B cell (primary cell): Measurements from ENCODE around the gene PSKH1. TPM values are rescaled to one million over a fixed set of nuclear protein-coding genes. Genes with fewer than 3 reads are reported as not detected.

Experiments
- ATAC-seq: fragments of 200-7000 bp; cut with Tn5 transposase; one replicate; pipeline ENCODE4 v1.10.0; 2021; ENCODE audit warnings: low read depth, mild to moderate bottlenecking, moderate number of reproducible peaks, moderate library complexity
- CTCF ChIA-PET: fragments of 350-600 bp; sonication (Branson Sonifier 250); formaldehyde crosslinking; loops from one replicate; lab custom pipeline; 2021; ENCODE audit warnings: antibody characterized with exemption, inconsistent platforms; lab: Charles Lee
- POLR2A ChIA-PET: fragments of 350-600 bp; sonication (Branson Sonifier 250); formaldehyde crosslinking; loops from one replicate; lab custom pipeline; 2021; ENCODE audit warnings: antibody characterized with exemption; lab: Charles Lee
- DNase-seq: peaks from one replicate; pipeline ENCODE4 v3.0.0; 2013
- H2AFZ ChIP-seq: 2 replicates; pipeline ENCODE4 v1.6.1; 2012; ENCODE audit warnings: mild to moderate bottlenecking, low read depth, low read length; ENCODE audit not compliant: insufficient read depth, poor library complexity, severe bottlenecking
- H3K27ac ChIP-seq, 2 donors: 1 replicate in 1 of 2; 2 replicates in 1 of 2; pipeline ENCODE4 v1.5.1; 2012 to 2013; ENCODE audit warnings: low read length in 2 of 2, mild to moderate bottlenecking in 2 of 2, moderate library complexity in 1 of 2
- H3K27me3 ChIP-seq, 4 experiments: fragments of 200-600 bp in 1 of 4; sonication (generic) in 1 of 4; replicated peaks in 1 of 4; 1 replicate in 2 of 4; 2 replicates in 2 of 4; pipeline versions ENCODE4 v1.6.1 to v1.7.0; 2013 to 2016; ENCODE audit warnings: low read length in 3 of 4, mild to moderate bottlenecking in 2 of 4, mixed read lengths in 1 of 4, moderate library complexity in 1 of 4; ENCODE audit not compliant: insufficient read depth in 4 of 4, control insufficient read depth in 3 of 4; ENCODE audit errors: control extremely low read depth in 1 of 4
- H3K36me3 ChIP-seq, 2 experiments: replicated peaks in 1 of 2; 1 replicate in 1 of 2; 2 replicates in 1 of 2; pipeline versions ENCODE4 v1.6.1 to v1.7.1; 2013; ENCODE audit warnings: low read length in 1 of 2; ENCODE audit not compliant: insufficient read depth in 2 of 2, control insufficient read depth in 1 of 2; ENCODE audit errors: control extremely low read depth in 1 of 2, extremely low read depth in 1 of 2
- H3K4me1 ChIP-seq, 2 donors: fragments of 200-600 bp in 1 of 2; sonication (generic) in 1 of 2; 1 replicate in 1 of 2; 2 replicates in 1 of 2; pipeline versions ENCODE4 v1.5.1 to v1.6.1; 2013 to 2017; ENCODE audit warnings: low read length in 2 of 2; ENCODE audit not compliant: control insufficient read depth in 2 of 2, insufficient read depth in 2 of 2
- H3K4me2 ChIP-seq: replicated peaks from 2 replicates; pipeline ENCODE3; 2012; ENCODE audit warnings: mild to moderate bottlenecking, low read depth, low read length; ENCODE audit not compliant: poor library complexity, severe bottlenecking
- H3K4me3 ChIP-seq, 5 experiments: fragments of 200-600 bp in 1 of 5; sonication (generic) in 1 of 5; 1 replicate in 3 of 5; 2 replicates in 2 of 5; pipeline versions ENCODE4 v1.5.1 to v1.7.0; 2011 to 2016; ENCODE audit warnings: low read length in 4 of 5, mild to moderate bottlenecking in 4 of 5, low read depth in 2 of 5, control low read depth in 1 of 5, moderate library complexity in 1 of 5; ENCODE audit not compliant: insufficient read depth in 1 of 5; ENCODE audit errors: control extremely low read depth in 1 of 5, extremely low read depth in 1 of 5
- H3K79me2 ChIP-seq: fragments of 200-600 bp; sonication (generic); one replicate; pipeline ENCODE4 v1.6.0; 2016; ENCODE audit warnings: low read length; ENCODE audit not compliant: control insufficient read depth, insufficient read depth
- H3K9ac ChIP-seq: fragments of 200-600 bp; sonication (generic); 2 replicates; pipeline ENCODE4 v1.6.1; 2017; ENCODE audit warnings: mild to moderate bottlenecking, low read length, moderate library complexity
- H3K9me3 ChIP-seq, 3 donors: one replicate each; pipeline versions ENCODE4 v1.6.1 to v1.7.1; 2013; ENCODE audit warnings: low read length in 2 of 3; ENCODE audit not compliant: control insufficient read depth in 2 of 3, insufficient read depth in 1 of 3; ENCODE audit errors: control extremely low read depth in 1 of 3
- H4K20me1 ChIP-seq: 2 replicates; pipeline ENCODE4 v1.6.0; 2012; ENCODE audit warnings: mild to moderate bottlenecking, low read length; ENCODE audit not compliant: insufficient read depth, control insufficient read depth, poor library complexity, severe bottlenecking
- H3K27ac Mint-ChIP-seq: one replicate; pipeline ENCODE4 v1.8.0; 2021; ENCODE audit warnings: mixed read lengths
- H3K27me3 Mint-ChIP-seq: one replicate; pipeline ENCODE4 v1.8.0; 2021; ENCODE audit warnings: mixed read lengths
- H3K4me1 Mint-ChIP-seq: one replicate; pipeline ENCODE4 v1.8.0; 2021; ENCODE audit warnings: mixed read lengths
- H3K4me3 Mint-ChIP-seq: one replicate; pipeline ENCODE4 v1.8.0; 2021; ENCODE audit warnings: mixed read lengths
- H3K9me3 Mint-ChIP-seq: one replicate; pipeline ENCODE4 v1.8.0; 2022; ENCODE audit warnings: mixed read lengths; ENCODE audit not compliant: insufficient read depth
- CTCF ChIP-seq: fragments of 200-600 bp; IDR thresholded peaks from one replicate; pipeline ENCODE4 v1.8.0; 2022; ENCODE audit warnings: antibody characterized with exemption, mild to moderate bottlenecking
- EZH2 ChIP-seq: IDR thresholded peaks from 2 replicates; pipeline ENCODE4 v1.6.1; 2012; ENCODE audit warnings: borderline replicate concordance, low read depth, mild to moderate bottlenecking, moderate library complexity, low read length; ENCODE audit not compliant: insufficient read depth, poor library complexity, severe bottlenecking
- WGBS: methylation state at CpG from one replicate; pipeline ENCODE4 v1.1.5; 2013; ENCODE audit warnings: missing lambda C conversion rate; ENCODE audit not compliant: insufficient coverage; 5-methylcytosine and 5-hydroxymethylcytosine counted together
- intact Hi-C: fragments of 100-400 bp; cut with micrococcal nuclease; formaldehyde crosslinking; loops from one replicate; pipeline ENCODE4 v1.10.0; 2022
- polyA plus RNA-seq: library from polyadenylated mRNA; depleted of rRNA; stranded (reverse); fragments of >200 nt; gene quantifications from 2 replicates; pipeline ENCODE4 v1.2.3, GENCODE V29; 2012
- total RNA-seq, 2 donors: library from RNA; stranded (reverse); fragments of 120-200 nt in 1 of 2; gene quantifications; 1 replicate in 1 of 2; 2 replicates in 1 of 2; pipeline versions ENCODE4 v1.2.3 to v1.2.4, GENCODE V29; 2013 to 2022

PSKH1 gene
- total and polyA plus RNA-seq, 2 donors (not counting 1 experiment from before 2014, with no cell fraction given) = 20.1 to 29.1 TPM

GRCh38 chr16:67901734-67902133 is 8.7 kb downstream of the PSKH1 start:
- 100% methylated on average over 2 of the region's 5 CpGs for WGBS
- no peak overlapping the region for H2AFZ ChIP-seq
- DNase-seq (no peak), ATAC-seq (no peak)
- no peaks in the 10 kb centered on the region for H3K4me1 ChIP-seq
- POLR2A ChIA-PET = no interaction called here
- H3K27ac ChIP-seq = no peak overlapping the region
- Mint-ChIP-seq H3K4me1 (peaks cover 5% of the 10 kb centered on the region), H3K9me3 (no peaks in the 10 kb centered on the region), H3K27ac (no peak overlapping the region), H3K4me3 (no peak overlapping the region), H3K27me3 (no peaks in the 10 kb centered on the region)
- H3K4me3 ChIP-seq = no peak overlapping the region
- H3K36me3 ChIP-seq = peaks cover 1 to 11% of the 10 kb centered on the region in 2 experiments
- CTCF ChIA-PET = no interaction called here
- no peaks in the 10 kb centered on the region for H3K9me3 ChIP-seq
- no peak overlapping the region for H3K9ac ChIP-seq
- peaks cover 78% of the 10 kb centered on the region for H3K79me2 ChIP-seq
- H3K27me3 ChIP-seq = no peaks in the 10 kb centered on the region
- H3K4me2 ChIP-seq = no peak overlapping the region
- intact Hi-C loops = no loop called here
- TF ChIP-seq CTCF (no peak), EZH2 (no peak)
- peaks cover 32% of the 10 kb centered on the region for H4K20me1 ChIP-seq

- peaks cover 1 to 11% of the 10 kb centered on the region in 2 experiments for H3K36me3 ChIP-seq
- no peak overlapping the region for H3K27ac ChIP-seq
- intact Hi-C loops = no loop called here
- ATAC-seq = no peak
- no peak for DNase-seq
- H3K9me3 Mint-ChIP-seq = no peaks in the 10 kb centered on the region
- 100% methylated on average over 1 of the region's 4 CpGs for WGBS
- ChIA-PET POLR2A (no interaction called here), CTCF (interaction anchor here (1.2 kb wide), 1 partner anchor 12 kb away, joined by 3 read pairs; no protein-coding TSS in a partner anchor)
- H3K4me1 ChIP-seq = no peaks in the 10 kb centered on the region
- H2AFZ ChIP-seq = no peak overlapping the region
- H3K27me3 ChIP-seq = no peaks in the 10 kb centered on the region
- no peak overlapping the region for H3K27ac Mint-ChIP-seq
- no peak overlapping the region for H3K4me2 ChIP-seq
- TF ChIP-seq EZH2 (no peak), CTCF (no peak)
- H3K9me3 ChIP-seq = no peaks in the 10 kb centered on the region
- no peaks in the 10 kb centered on the region for H3K27me3 Mint-ChIP-seq
- H3K79me2 ChIP-seq = peaks cover 77% of the 10 kb centered on the region
- H4K20me1 ChIP-seq = peaks cover 26% of the 10 kb centered on the region
- H3K4me1 Mint-ChIP-seq = no peaks in the 10 kb centered on the region
- H3K4me3 ChIP-seq = no peak overlapping the region
- H3K9ac ChIP-seq = no peak overlapping the region
- H3K4me3 Mint-ChIP-seq = no peak overlapping the region
These were observed 9.8 kb downstream of the PSKH1 start for GRCh38 chr16:67902831-67903230.
